Measurements from ENCODE around the gene RC3H1. TPM values are rescaled to one million over a fixed set of nuclear protein-coding genes. Genes with fewer than 3 reads are reported as not detected.
A peak's percentile ranks its signal among the peaks of the same experiment; 100 is the strongest.

The RC3H1 gene
- total RNA-seq, 1 donor, result 30.7 TPM

- DNase-seq (ENCODE audit: low read depth), result no peak
- no peak overlapping the region for H3K4me3 ChIP-seq (ENCODE audit: low read depth, low read length)
- TF ChIP-seq, protein P1, sequence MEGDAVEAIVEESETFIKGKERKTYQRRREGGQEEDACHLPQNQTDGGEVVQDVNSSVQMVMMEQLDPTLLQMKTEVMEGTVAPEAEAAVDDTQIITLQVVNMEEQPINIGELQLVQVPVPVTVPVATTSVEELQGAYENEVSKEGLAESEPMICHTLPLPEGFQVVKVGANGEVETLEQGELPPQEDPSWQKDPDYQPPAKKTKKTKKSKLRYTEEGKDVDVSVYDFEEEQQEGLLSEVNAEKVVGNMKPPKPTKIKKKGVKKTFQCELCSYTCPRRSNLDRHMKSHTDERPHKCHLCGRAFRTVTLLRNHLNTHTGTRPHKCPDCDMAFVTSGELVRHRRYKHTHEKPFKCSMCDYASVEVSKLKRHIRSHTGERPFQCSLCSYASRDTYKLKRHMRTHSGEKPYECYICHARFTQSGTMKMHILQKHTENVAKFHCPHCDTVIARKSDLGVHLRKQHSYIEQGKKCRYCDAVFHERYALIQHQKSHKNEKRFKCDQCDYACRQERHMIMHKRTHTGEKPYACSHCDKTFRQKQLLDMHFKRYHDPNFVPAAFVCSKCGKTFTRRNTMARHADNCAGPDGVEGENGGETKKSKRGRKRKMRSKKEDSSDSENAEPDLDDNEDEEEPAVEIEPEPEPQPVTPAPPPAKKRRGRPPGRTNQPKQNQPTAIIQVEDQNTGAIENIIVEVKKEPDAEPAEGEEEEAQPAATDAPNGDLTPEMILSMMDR (IDR thresholded peaks at IDR 0.05; ENCODE audit: insufficient read depth, low read depth, low read length), result no peak
Measured at GRCh38 chr1:174023440-174023839, 1.3 kb upstream of the RC3H1 start.

GRCh38 chr1:174022976-174023277 lies 770 bp upstream of the RC3H1 start:
- peak overlapping the region; percentile 86 for H3K4me3 ChIP-seq (ENCODE audit: low read depth, low read length)
- TF ChIP-seq, protein P1 (IDR thresholded peaks at IDR 0.05; ENCODE audit: insufficient read depth, low read depth, low read length), result no peak
- no peak for DNase-seq (ENCODE audit: low read depth)

DNA sequence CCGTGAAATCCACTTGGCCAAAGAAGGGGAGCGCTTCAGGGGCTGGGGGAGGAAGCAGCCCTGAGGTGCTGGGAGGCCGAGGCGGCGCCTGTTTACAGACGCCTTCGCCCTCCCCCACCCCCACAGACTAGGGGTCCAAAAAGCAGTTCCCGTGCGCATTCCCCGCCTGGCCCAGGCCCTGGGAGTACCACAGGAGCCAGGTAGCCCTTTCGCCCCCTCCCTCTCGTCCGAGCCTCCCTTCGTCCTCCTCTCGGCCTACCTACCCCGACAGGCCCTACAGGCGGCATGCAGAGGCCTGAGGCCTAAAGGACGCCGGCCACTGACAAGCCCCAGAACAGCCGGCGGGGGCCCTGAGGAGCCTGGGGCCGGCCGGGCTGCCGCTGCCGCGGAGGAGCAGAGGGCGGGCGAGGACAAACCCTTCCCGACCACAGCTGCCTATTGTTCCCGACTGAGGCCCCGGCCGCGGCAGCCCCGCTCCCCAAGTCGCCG lies 522 bp downstream of the RC3H1 start:
- peak; percentile 52 for DNase-seq (ENCODE audit: low read depth)
- H3K4me3 ChIP-seq (ENCODE audit: low read depth, low read length), result peak overlapping the region; percentile 86
- TF ChIP-seq, protein P1 (IDR thresholded peaks at IDR 0.05; ENCODE audit: insufficient read depth, low read depth, low read length), result no peak

GRCh38 chr1:174018565-174018964 lies 3.6 kb downstream of the RC3H1 start:
- no peak for DNase-seq (ENCODE audit: low read depth)
- no peak overlapping the region for H3K4me3 ChIP-seq (ENCODE audit: low read depth, low read length)
- TF ChIP-seq, protein P1 (IDR thresholded peaks at IDR 0.05; ENCODE audit: insufficient read depth, low read depth, low read length), result no peak

- no peak overlapping the region for H3K4me3 ChIP-seq (ENCODE audit: low read depth, low read length)
- no peak for DNase-seq (ENCODE audit: low read depth)
- TF ChIP-seq, protein P1 (IDR thresholded peaks at IDR 0.05; ENCODE audit: insufficient read depth, low read depth, low read length), result no peak
Measured at GRCh38 chr1:174017231-174017970, 4.8 kb downstream of the RC3H1 start.

- TF ChIP-seq, protein P1 (IDR thresholded peaks at IDR 0.05; ENCODE audit: insufficient read depth, low read depth, low read length), result no peak
- DNase-seq (ENCODE audit: low read depth), result no peak
- no peak overlapping the region for H3K4me3 ChIP-seq (ENCODE audit: low read depth, low read length)
Measured at GRCh38 chr1:174013864-174014418, 8.2 kb downstream of the RC3H1 start.

Measured in fibroblast of villous mesenchyme (primary cell).